Measurements from ENCODE around the gene CHM.

CHM gene

GRCh38 chrX:85998954-85999353, 48.4 kb downstream of the CHM start:
- in situ Hi-C loops (cut with HindIII; ENCODE audit: low sequenced_read_pairs): no loop called here
- no peak overlapping the region for H3K4me3 ChIP-seq (ENCODE audit: low read depth, low read length)
- no peak for DNase-seq (ENCODE audit: low read depth)
- no peak for TF ChIP-seq CTCF (IDR thresholded peaks at IDR 0.05; ENCODE audit: low read depth, low read length, missing control alignments)

- no peak for TF ChIP-seq CTCF (IDR thresholded peaks at IDR 0.05; ENCODE audit: low read depth, low read length, missing control alignments)
- in situ Hi-C loops (cut with HindIII; ENCODE audit: low sequenced_read_pairs): no loop called here
- no peak overlapping the region for H3K4me3 ChIP-seq (ENCODE audit: low read depth, low read length)
- DNase-seq (ENCODE audit: low read depth): no peak
Observed at GRCh38 chrX:85996555-85996954, 50.8 kb downstream of the CHM start.

GRCh38 chrX:85995641-85996040, 51.7 kb downstream of the CHM start:
- TF ChIP-seq CTCF (IDR thresholded peaks at IDR 0.05; ENCODE audit: low read depth, low read length, missing control alignments): no peak
- H3K4me3 ChIP-seq (ENCODE audit: low read depth, low read length): no peak overlapping the region
- DNase-seq (ENCODE audit: low read depth): no peak
- in situ Hi-C loops (cut with HindIII; ENCODE audit: low sequenced_read_pairs): no loop called here

- DNase-seq (ENCODE audit: low read depth): no peak
- no peak for TF ChIP-seq CTCF (IDR thresholded peaks at IDR 0.05; ENCODE audit: low read depth, low read length, missing control alignments)
- no peak overlapping the region for H3K4me3 ChIP-seq (ENCODE audit: low read depth, low read length)
- in situ Hi-C loops (cut with HindIII; ENCODE audit: low sequenced_read_pairs): no loop called here
Observed at GRCh38 chrX:85994797-85995196, 52.6 kb downstream of the CHM start.

GRCh38 chrX:85994228-85994627, 53.1 kb downstream of the CHM start:
- H3K4me3 ChIP-seq (ENCODE audit: low read depth, low read length): no peak overlapping the region
- DNase-seq (ENCODE audit: low read depth): no peak
- TF ChIP-seq CTCF (IDR thresholded peaks at IDR 0.05; ENCODE audit: low read depth, low read length, missing control alignments): no peak
- in situ Hi-C loops (cut with HindIII; ENCODE audit: low sequenced_read_pairs): no loop called here

GRCh38 chrX:85993539-85994197, 53.7 kb downstream of the CHM start:
- DNase-seq (ENCODE audit: low read depth): no peak
- H3K4me3 ChIP-seq (ENCODE audit: low read depth, low read length): no peak overlapping the region
- in situ Hi-C loops (cut with HindIII; ENCODE audit: low sequenced_read_pairs): no loop called here
- no peak for TF ChIP-seq CTCF (IDR thresholded peaks at IDR 0.05; ENCODE audit: low read depth, low read length, missing control alignments)

Measured in astrocyte of the cerebellum (primary cell).